ENCODE results near the gene POLA2. TPM values are rescaled to one million over a fixed set of nuclear protein-coding genes. Genes with fewer than 3 reads are reported as not detected.

Gene POLA2
- total RNA-seq, 4 donors from 2014 or later, result 3.1 to 14.1 (median 10.4) TPM

DNA sequence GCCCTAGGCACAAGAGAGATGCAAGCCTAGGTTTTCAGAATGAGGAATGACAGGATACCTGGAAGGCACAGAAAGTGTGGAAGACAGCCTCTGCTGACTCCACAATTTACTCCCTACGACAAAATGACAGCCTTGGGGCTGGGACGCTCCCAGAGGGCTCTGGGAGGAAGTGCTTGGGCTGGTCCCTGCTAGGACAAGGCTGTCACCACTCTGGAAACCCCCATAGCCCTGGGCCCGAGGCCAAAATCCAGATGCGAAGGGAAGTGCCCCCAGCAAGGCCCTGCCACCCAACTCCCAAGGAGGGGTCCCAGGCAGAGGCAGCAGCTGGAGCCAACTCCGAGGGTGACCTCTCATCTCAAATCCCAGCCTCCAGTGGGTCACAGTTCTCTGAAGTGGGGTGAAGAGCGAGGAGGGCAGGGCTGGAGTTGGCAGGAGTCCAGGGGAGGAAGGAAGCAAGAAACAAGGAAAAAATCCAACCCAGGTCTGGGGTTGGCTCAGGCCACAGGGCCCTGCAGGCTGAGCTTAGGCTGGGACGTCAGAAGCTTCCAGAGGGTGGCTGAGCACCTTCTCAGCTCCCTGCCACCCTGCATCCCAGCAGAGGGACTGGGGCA is 46.6 kb downstream of the POLA2 start:
- intact Hi-C loops (cut with DNase I), result no loop called here
- H3K36me3 ChIP-seq, result no peaks in the 10 kb centered on the region
- DNase-seq, result no peak
- H3K27me3 ChIP-seq, result peaks cover 0 to 3% (median 0%) of the 10 kb centered on the region in 4 donors
- H3K9me3 ChIP-seq, result no peaks in the 10 kb centered on the region
- TF ChIP-seq, protein P1, sequence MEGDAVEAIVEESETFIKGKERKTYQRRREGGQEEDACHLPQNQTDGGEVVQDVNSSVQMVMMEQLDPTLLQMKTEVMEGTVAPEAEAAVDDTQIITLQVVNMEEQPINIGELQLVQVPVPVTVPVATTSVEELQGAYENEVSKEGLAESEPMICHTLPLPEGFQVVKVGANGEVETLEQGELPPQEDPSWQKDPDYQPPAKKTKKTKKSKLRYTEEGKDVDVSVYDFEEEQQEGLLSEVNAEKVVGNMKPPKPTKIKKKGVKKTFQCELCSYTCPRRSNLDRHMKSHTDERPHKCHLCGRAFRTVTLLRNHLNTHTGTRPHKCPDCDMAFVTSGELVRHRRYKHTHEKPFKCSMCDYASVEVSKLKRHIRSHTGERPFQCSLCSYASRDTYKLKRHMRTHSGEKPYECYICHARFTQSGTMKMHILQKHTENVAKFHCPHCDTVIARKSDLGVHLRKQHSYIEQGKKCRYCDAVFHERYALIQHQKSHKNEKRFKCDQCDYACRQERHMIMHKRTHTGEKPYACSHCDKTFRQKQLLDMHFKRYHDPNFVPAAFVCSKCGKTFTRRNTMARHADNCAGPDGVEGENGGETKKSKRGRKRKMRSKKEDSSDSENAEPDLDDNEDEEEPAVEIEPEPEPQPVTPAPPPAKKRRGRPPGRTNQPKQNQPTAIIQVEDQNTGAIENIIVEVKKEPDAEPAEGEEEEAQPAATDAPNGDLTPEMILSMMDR (IDR thresholded peaks at IDR 0.05), result no peak
- TF ChIP-seq POLR2A (IDR thresholded peaks at IDR 0.05), result no peak
- H3K4me1 ChIP-seq, result peaks cover 9 to 76% (median 34%) of the 10 kb centered on the region in 3 donors
- WGBS, 2 donors, result 20 to 36% methylated on average over 1 to 4 of the region's 7 CpGs
- no peak overlapping the region for H3K4me3 ChIP-seq
- H3K27ac ChIP-seq, result peak overlapping the region in 2 of 4 donors; percentile 21 to 72

DNA sequence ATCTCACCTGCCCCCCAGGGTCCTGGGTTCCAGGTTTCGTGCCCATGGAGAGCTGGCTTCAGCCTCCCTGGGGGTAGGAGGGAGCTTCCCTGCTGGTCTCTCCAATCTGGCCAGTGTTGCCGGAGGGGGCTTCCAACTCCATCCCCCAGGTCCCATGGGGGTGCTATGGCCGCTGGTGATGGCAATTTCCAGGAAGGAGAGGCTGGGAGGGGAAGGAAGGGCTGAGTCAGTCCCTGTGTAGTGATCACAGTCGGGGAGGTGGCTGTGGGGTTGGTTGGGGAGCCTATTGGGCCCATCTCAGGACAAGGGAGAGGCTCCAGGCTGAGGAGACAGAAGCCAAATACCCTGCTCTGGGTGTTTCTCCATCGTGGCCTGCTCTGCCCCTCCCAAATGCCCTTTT is 47.2 kb downstream of the POLA2 start:
- Histone ChIP-seq H3K27me3 (peaks cover 0 to 8% (median 0%) of the 10 kb centered on the region in 4 donors), H3K36me3 (no peaks in the 10 kb centered on the region), H3K9me3 (no peaks in the 10 kb centered on the region), H3K27ac (peak overlapping the region in 2 of 4 donors; percentile 21 to 72), H3K4me1 (peaks cover 12 to 82% (median 38%) of the 10 kb centered on the region in 3 donors), H3K4me3 (no peak overlapping the region)
- WGBS, 2 donors, result 15 to 36% methylated on average over 1 to 3 of the region's 5 CpGs
- intact Hi-C loops (cut with DNase I), result no loop called here
- no peak for DNase-seq
- TF ChIP-seq, protein P1 (IDR thresholded peaks at IDR 0.05), result no peak

DNA sequence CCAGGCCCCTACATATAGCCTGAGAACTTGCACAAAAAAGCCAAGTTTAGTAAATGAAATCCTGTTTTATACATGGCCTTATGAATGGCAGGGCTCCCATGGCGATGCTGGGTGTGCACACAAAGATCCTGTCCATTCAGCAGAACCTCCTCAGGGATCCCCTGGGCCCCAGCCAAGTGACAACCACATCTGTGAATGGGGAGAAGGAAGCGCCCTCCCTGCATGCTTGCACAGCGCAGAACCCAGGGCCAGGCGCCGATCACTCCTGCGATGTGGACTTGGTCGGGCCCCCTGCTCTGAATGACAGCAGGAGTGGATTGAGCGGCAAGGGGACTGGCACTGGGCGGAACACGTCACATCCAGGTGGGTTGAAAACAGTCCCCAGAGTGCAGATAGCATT is 48.5 kb downstream of the POLA2 start:
- no peak for DNase-seq
- Histone ChIP-seq H3K4me1 (peaks cover 13 to 85% (median 36%) of the 10 kb centered on the region in 3 donors), H3K36me3 (no peaks in the 10 kb centered on the region), H3K9me3 (no peaks in the 10 kb centered on the region), H3K27me3 (peaks cover 0 to 8% (median 0%) of the 10 kb centered on the region in 4 donors), H3K27ac (peak overlapping the region in 1 of 4 donors; percentile 7), H3K4me3 (no peak overlapping the region)
- 20 to 45% methylated on average over 2 to 8 of the region's 10 CpGs for WGBS, 2 donors
- no peak for TF ChIP-seq POLR2A (IDR thresholded peaks at IDR 0.05)
- intact Hi-C loops (cut with DNase I), result no loop called here

DNA sequence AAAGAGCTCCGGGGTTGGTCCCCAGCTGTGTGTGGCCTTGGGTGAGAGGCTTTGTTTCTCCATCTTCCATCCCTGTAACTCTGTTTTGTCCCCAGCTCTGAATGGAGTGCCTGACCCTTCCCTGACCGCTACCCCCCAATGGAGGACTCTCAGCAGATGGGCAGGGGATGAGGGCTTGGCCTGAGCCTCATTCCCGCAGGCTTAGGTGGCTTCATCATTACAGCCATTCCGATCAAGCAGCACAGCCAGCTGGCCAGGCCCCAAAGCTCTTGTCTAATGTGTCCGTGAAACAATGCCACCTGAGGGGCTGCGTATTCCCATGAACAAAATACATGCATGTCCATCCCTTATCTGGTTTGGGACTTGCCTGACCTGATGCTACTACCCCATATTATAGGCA is 49.0 kb downstream of the POLA2 start:
- intact Hi-C loops (cut with DNase I), result no loop called here
- Histone ChIP-seq H3K36me3 (no peaks in the 10 kb centered on the region), H3K27ac (peak overlapping the region in 3 of 4 donors; percentile 0 to 9 (median 7)), H3K27me3 (peaks cover 0 to 8% (median 0%) of the 10 kb centered on the region in 4 donors), H3K9me3 (no peaks in the 10 kb centered on the region), H3K4me1 (peaks cover 11 to 85% (median 31%) of the 10 kb centered on the region in 3 donors), H3K4me3 (no peak overlapping the region)
- TF ChIP-seq POLR2A (IDR thresholded peaks at IDR 0.05), result no peak
- TF ChIP-seq, protein P1 (IDR thresholded peaks at IDR 0.05), result no peak
- DNase-seq, result no peak
- 45 to 100% methylated on average over 1 to 5 of the region's 6 CpGs for WGBS, 2 donors

DNA sequence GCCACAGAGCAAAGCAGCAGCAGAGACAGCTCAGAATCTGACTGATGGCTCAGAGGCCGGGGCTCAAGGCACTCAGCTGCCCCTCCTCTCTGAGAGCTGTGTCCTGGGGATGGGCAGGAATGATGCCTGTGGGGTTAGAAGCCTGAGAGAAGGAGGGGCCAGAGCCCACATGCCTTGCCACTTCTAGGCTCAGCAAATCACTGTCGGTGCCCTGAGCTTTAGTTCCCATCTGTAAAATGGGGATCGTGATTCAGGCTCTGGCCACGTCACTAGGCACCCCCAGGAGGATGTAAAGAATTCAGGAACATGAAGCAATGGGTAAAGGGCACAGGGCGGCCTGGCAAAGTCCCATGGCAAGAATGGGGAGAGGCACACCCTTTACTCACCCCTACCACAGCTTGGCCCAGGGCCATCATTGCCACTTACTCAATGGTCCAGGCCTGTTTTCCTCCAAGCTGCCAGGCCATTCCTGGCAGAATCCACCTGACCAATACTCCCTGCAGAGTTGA is 49.5 kb downstream of the POLA2 start:
- 57 to 60% methylated on average over 3 to 4 of the region's 5 CpGs for WGBS, 2 donors
- intact Hi-C loops (cut with DNase I), result no loop called here
- no peak for DNase-seq

More for the DNA sequence above, 49.5 kb downstream of the POLA2 start:
- Histone ChIP-seq H3K4me3 (no peak overlapping the region), H3K27ac (peak overlapping the region in 3 of 4 donors; percentile 0 to 9 (median 7)), H3K36me3 (no peaks in the 10 kb centered on the region), H3K4me1 (peaks cover 12 to 86% (median 31%) of the 10 kb centered on the region in 3 donors), H3K27me3 (peaks cover 0 to 8% (median 0%) of the 10 kb centered on the region in 4 donors), H3K9me3 (no peaks in the 10 kb centered on the region)
- TF ChIP-seq, protein P1 (IDR thresholded peaks at IDR 0.05), result no peak
- no peak for TF ChIP-seq POLR2A (IDR thresholded peaks at IDR 0.05)

Data from esophagus squamous epithelium (tissue), 5 donors.